H1 (cell line): Measurements from ENCODE around the gene PTPRG. TPM values are rescaled to one million over a fixed set of nuclear protein-coding genes. Genes with fewer than 3 reads are reported as not detected.

Source experiments
- CHD2 ChIP-seq: IDR thresholded peaks from 2 replicates; pipeline ENCODE4 v1.6.1; 2012; ENCODE audit warnings: low read length, improper control_type of control experiment
- CTBP2 ChIP-seq: IDR thresholded peaks from 2 replicates; pipeline ENCODE4 v1.7.0; 2011; ENCODE audit warnings: borderline replicate concordance, mild to moderate bottlenecking, moderate library complexity, mixed read lengths, low read length; ENCODE audit not compliant: insufficient read depth, insufficient read length
- JUND ChIP-seq: IDR thresholded peaks from 2 replicates; pipeline ENCODE4 v1.6.1; 2011; ENCODE audit warnings: mild to moderate bottlenecking, improper control_type of control experiment, low read length
- SAP30 ChIP-seq: fragments of 300-600 bp; sonication (generic); IDR thresholded peaks from 2 replicates; pipeline ENCODE4 v1.7.1; 2012; ENCODE audit warnings: low read length, moderate library complexity, mild to moderate bottlenecking, inconsistent platforms; ENCODE audit not compliant: insufficient read depth, insufficient replicate concordance
- SIN3A ChIP-seq, 2 experiments: IDR thresholded peaks in 1 of 2; conservative IDR thresholded peaks in 1 of 2; 2 replicates each; pipeline ENCODE4 v1.6.1; 2011 to 2012; ENCODE audit warnings: low read length in 2 of 2, improper control_type of control experiment in 1 of 2, low read depth in 1 of 2, mild to moderate bottlenecking in 1 of 2
- SP2 ChIP-seq: IDR thresholded peaks from 2 replicates; pipeline ENCODE4 v1.6.1; 2012; ENCODE audit warnings: mild to moderate bottlenecking, low read length, inconsistent platforms
- polyA plus RNA-seq, 7 experiments: library from polyadenylated mRNA; depleted of rRNA in 3 of 7; stranded (reverse) in 5 of 7; unstranded in 2 of 7; fragments of >200 nt in 5 of 7; fragments of 200-250 nt in 2 of 7; gene quantifications; 1 replicate in 5 of 7; 2 replicates in 1 of 7; 4 replicates in 1 of 7; pipeline versions ENCODE4 v1.2.1 to v1.2.3, GENCODE V29; 2011 to 2013; ENCODE audit warnings: missing spikeins in 2 of 7, mixed read lengths in 2 of 7
- total RNA-seq: library from RNA; stranded (reverse); fragmentation: NEBNext Ultra II Directional; extraction: Animal tissue kit (Norgen Biotek cat#: 25700); gene quantifications from 2 replicates; pipeline ENCODE4 v1.2.1, GENCODE V29; 2021
- TF ChIP-seq, protein P1 (sequence below): fragments of 300-600 bp; sonication (generic); IDR thresholded peaks from 2 replicates; pipeline ENCODE4 v1.7.1; 2012; ENCODE audit warnings: low read length, moderate library complexity, mild to moderate bottlenecking, inconsistent platforms; ENCODE audit not compliant: insufficient replicate concordance
- TF ChIP-seq, protein P2 (sequence below): IDR thresholded peaks from 2 replicates; pipeline ENCODE4 v1.6.1; 2012; ENCODE audit warnings: inconsistent platforms
- TF ChIP-seq, protein P3 (sequence below): IDR thresholded peaks from 2 replicates; pipeline ENCODE4 v1.6.1; 2012; ENCODE audit warnings: low read length, inconsistent platforms

PTPRG gene
- total and polyA plus RNA-seq, 2 of the 8 experiments (the other 6 are each of a cell fraction or from before 2014, with no cell fraction given), result 23.3 to 96.2 TPM

DNA sequence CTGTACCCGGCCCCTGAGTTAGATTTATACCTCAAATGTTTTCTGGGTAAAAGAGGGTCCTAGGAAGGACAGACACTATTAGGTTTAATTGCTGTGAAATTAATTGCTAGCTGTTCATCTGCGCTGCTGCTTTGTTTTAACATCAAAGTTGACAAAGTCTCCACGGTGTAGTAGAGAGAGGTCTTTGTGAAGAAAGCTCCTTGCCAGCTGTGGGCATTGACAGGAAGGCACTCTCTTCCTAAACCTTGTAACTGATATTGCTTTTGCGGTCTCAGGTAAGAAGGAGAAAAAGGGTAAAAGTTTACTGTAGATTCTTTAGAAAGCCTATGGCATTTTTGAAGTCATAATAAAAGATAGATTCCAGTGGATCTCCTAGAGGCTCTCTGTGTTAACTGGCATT is 68.1 kb downstream of the PTPRG start (continued):
- TF ChIP-seq, protein P1, sequence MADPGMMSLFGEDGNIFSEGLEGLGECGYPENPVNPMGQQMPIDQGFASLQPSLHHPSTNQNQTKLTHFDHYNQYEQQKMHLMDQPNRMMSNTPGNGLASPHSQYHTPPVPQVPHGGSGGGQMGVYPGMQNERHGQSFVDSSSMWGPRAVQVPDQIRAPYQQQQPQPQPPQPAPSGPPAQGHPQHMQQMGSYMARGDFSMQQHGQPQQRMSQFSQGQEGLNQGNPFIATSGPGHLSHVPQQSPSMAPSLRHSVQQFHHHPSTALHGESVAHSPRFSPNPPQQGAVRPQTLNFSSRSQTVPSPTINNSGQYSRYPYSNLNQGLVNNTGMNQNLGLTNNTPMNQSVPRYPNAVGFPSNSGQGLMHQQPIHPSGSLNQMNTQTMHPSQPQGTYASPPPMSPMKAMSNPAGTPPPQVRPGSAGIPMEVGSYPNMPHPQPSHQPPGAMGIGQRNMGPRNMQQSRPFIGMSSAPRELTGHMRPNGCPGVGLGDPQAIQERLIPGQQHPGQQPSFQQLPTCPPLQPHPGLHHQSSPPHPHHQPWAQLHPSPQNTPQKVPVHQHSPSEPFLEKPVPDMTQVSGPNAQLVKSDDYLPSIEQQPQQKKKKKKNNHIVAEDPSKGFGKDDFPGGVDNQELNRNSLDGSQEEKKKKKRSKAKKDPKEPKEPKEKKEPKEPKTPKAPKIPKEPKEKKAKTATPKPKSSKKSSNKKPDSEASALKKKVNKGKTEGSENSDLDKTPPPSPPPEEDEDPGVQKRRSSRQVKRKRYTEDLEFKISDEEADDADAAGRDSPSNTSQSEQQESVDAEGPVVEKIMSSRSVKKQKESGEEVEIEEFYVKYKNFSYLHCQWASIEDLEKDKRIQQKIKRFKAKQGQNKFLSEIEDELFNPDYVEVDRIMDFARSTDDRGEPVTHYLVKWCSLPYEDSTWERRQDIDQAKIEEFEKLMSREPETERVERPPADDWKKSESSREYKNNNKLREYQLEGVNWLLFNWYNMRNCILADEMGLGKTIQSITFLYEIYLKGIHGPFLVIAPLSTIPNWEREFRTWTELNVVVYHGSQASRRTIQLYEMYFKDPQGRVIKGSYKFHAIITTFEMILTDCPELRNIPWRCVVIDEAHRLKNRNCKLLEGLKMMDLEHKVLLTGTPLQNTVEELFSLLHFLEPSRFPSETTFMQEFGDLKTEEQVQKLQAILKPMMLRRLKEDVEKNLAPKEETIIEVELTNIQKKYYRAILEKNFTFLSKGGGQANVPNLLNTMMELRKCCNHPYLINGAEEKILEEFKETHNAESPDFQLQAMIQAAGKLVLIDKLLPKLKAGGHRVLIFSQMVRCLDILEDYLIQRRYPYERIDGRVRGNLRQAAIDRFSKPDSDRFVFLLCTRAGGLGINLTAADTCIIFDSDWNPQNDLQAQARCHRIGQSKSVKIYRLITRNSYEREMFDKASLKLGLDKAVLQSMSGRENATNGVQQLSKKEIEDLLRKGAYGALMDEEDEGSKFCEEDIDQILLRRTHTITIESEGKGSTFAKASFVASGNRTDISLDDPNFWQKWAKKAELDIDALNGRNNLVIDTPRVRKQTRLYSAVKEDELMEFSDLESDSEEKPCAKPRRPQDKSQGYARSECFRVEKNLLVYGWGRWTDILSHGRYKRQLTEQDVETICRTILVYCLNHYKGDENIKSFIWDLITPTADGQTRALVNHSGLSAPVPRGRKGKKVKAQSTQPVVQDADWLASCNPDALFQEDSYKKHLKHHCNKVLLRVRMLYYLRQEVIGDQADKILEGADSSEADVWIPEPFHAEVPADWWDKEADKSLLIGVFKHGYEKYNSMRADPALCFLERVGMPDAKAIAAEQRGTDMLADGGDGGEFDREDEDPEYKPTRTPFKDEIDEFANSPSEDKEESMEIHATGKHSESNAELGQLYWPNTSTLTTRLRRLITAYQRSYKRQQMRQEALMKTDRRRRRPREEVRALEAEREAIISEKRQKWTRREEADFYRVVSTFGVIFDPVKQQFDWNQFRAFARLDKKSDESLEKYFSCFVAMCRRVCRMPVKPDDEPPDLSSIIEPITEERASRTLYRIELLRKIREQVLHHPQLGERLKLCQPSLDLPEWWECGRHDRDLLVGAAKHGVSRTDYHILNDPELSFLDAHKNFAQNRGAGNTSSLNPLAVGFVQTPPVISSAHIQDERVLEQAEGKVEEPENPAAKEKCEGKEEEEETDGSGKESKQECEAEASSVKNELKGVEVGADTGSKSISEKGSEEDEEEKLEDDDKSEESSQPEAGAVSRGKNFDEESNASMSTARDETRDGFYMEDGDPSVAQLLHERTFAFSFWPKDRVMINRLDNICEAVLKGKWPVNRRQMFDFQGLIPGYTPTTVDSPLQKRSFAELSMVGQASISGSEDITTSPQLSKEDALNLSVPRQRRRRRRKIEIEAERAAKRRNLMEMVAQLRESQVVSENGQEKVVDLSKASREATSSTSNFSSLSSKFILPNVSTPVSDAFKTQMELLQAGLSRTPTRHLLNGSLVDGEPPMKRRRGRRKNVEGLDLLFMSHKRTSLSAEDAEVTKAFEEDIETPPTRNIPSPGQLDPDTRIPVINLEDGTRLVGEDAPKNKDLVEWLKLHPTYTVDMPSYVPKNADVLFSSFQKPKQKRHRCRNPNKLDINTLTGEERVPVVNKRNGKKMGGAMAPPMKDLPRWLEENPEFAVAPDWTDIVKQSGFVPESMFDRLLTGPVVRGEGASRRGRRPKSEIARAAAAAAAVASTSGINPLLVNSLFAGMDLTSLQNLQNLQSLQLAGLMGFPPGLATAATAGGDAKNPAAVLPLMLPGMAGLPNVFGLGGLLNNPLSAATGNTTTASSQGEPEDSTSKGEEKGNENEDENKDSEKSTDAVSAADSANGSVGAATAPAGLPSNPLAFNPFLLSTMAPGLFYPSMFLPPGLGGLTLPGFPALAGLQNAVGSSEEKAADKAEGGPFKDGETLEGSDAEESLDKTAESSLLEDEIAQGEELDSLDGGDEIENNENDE, result no peak
- TF ChIP-seq, protein P2, sequence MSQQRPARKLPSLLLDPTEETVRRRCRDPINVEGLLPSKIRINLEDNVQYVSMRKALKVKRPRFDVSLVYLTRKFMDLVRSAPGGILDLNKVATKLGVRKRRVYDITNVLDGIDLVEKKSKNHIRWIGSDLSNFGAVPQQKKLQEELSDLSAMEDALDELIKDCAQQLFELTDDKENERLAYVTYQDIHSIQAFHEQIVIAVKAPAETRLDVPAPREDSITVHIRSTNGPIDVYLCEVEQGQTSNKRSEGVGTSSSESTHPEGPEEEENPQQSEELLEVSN, result no peak
- TF ChIP-seq SAP30, result no peak
- TF ChIP-seq SIN3A (conservative IDR thresholded peaks at IDR 0.05 in 1 of 2, IDR thresholded peaks at IDR 0.05 in 1 of 2; ENCODE audit: low read depth in 1 of 2, low read length in 2 of 2), result no peak
- TF ChIP-seq CTBP2, result no peak
- no peak for TF ChIP-seq JUND
- TF ChIP-seq CHD2, result no peak
- no peak for TF ChIP-seq SP2
- TF ChIP-seq, protein P3, sequence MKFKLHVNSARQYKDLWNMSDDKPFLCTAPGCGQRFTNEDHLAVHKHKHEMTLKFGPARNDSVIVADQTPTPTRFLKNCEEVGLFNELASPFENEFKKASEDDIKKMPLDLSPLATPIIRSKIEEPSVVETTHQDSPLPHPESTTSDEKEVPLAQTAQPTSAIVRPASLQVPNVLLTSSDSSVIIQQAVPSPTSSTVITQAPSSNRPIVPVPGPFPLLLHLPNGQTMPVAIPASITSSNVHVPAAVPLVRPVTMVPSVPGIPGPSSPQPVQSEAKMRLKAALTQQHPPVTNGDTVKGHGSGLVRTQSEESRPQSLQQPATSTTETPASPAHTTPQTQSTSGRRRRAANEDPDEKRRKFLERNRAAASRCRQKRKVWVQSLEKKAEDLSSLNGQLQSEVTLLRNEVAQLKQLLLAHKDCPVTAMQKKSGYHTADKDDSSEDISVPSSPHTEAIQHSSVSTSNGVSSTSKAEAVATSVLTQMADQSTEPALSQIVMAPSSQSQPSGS, result no peak
